Stimulated activated CD4-positive, alpha-beta T cell treated with anti-CD3 and anti-CD28 coated beads, Interleukin-4, amount 100 ng/mL, for 24 hours (primary cell): ENCODE data around the gene PDE6B.
"Not testable (repeated sequence)": the region's sequence is repeated elsewhere in the genome, so short reads cannot be mapped to it uniquely, and the experiment has no call there.

Experiments
- DNase-seq: peaks from one replicate; pipeline ENCODE4 v3.0.0-alpha.2; 2020

The PDE6B gene

GRCh38 chr4:687048-687970 lies 61.9 kb downstream of the PDE6B start:
- DNase-seq = no peak

DNA sequence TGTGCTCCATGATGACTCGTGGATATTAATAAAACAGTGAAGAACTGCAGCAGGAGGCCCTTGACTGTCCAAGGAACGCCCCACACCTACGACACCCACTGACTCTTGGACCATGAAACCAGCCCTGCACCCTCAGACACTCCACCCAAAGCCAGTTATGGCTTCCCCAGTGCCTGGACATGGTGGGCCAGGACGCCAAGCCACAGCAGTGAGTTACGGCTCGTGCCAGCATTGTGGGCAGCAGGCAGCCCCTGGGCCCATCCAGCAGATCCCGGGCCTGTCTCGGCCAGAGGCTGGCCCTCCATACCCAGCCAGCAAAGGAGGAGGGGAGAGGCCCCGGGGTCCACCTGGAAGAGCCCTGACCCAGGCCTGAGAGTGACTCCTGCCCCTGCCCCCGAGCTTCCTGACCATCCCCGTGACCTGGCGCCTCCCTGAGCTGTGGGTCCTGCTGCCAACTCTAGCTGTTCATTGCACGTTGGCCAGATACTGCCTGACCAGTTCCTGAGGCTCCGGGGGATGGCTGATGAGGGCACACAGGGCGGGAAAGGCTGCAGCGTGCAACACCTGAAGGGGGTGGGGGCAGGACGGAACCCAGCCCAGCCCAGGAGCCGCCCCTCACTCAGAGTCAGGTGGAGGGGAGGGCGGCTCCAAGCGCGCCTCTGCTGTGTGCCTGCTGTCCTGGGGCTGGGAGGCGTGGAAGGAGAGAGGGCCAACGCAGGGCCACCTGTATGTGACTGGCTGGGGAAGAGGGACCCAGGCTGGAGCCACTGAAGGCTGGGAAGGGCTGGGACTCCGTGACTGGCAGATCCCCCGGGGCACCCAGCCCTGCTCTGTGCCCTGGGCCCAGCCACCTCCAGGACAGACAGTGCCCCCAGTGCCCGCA lies 62.8 kb downstream of the PDE6B start:
- DNase-seq = no peak

GRCh38 chr4:688854-689681 lies 63.7 kb downstream of the PDE6B start, which contains the start of gene SLC49A3:
SLC49A3 (minus strand) TSS chr4:689151; CDS start chr4:689127, 24 bp downstream.
- no peak for DNase-seq

DNA sequence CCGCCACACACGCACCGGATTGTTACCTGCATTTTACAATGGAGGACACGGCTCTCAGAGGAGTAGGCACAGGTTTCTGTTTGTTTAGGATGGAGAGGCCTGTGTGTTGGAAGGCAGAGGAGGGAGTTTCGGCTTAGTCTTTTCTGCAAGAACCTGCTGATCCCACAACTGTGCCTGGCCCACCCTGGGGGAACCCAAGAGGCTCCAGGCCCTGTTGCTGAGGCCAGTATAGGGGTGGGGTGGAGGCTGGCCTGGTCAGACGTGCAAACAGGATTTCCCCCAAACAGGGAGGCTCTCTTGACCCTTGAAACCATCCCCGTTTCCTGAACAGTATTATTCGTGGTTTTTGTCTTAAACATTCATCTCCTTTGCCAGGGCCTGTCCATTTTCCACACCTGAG lies 64.3 kb downstream of the PDE6B start:
- no peak for DNase-seq

DNA sequence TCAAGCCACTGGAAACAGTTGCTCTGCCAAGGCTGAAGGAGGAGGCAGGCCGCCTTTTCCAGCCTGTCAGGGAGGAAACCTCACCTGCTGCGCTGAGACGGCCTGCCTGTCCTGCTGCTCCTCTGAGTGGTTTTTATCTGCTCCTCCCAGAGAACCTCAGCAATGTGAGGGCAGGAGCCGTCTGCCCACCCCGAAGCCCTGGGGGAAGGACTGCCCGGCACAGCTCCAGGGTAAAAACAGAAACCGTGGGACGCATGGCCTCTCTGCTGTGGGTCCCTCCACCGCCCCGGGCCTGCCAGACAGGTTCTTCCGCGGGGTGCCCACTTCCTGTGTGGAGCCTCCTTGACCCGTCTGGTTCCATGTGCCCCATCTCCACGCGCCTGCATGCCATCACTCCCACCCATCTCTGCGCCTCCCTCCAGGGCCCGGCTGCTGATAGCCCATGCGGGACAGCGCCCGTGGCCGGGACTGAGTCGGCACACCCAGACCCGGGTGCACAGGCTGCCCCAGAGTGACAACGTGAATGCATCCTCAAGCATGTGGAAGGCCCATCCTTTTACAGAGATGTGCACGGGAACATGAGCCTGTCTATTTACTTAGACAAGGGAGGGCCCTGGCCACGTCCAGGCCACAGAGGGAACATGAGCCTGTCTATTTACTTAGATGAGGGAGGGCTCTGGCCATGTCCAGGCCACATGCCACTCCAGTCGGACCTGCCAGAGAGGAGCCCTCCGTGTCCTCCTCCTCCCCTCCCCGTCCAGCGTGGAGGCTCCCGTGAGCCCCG lies 67.6 kb downstream of the PDE6B start:
- no peak for DNase-seq

- DNase-seq = not testable (repeated sequence)
Observed at GRCh38 chr4:694341-694940, 69.1 kb downstream of the PDE6B start.

GRCh38 chr4:699816-700580 lies 74.6 kb downstream of the PDE6B start:
- DNase-seq = no peak

DNA sequence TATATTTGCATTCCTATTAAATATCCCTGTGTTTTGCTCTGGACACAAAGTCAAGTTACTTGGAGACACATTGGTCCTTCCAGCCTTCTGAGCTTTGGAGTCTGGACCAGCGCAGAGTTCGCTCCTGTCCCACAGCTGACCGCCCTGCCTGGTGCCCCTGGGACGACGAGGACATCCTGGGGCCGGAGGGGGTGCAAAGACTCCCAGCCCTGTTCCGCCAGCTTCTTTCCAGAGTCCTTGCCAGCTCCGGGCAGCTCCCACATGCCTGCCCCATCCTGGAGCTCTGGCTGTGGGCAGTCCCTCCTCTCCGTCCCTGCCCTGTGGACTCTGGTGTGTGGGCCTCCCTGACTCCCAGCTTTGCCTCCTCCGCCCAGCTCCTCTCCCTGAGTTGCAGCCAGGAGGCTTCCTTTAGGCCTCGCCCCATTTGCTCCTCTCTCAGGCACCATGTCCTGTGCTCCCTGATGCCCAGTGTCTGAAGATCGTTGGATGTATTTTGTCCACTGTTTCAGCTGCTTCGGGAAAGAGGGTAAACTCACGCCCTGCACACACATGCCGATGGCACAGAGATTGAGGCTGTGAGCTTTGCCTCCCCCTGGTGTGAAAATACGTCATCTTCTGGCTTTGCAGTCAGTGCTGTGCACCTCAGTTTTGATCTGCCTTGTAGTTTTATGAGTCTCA lies 75.4 kb downstream of the PDE6B start:
- no peak for DNase-seq

DNA sequence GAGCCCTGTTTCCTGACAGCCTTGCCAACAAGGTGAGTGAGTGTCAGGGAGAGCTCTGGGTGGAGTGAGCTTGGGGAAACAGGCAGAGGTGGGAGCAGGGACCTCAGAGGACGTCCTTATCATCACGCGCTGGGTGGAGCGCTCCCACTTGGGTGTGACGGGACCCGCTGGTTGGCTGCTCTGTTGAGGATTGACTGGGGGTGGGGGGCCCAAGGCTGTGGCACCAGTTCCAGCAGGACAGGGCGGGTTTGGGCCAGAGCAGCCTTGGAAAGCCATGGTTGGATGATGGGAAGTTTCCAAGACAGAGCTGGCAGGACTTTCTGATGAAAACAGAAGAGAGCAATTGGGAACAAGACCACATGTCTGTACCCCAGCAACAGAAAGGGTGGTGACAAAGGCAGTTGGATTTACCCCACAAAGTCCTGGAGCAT lies 77.3 kb downstream of the PDE6B start:
- DNase-seq = no peak

- DNase-seq = no peak
Observed at GRCh38 chr4:703336-704197, 78.2 kb downstream of the PDE6B start.

GRCh38 chr4:704198-704891 lies 79.0 kb downstream of the PDE6B start:
- DNase-seq = no peak

DNA sequence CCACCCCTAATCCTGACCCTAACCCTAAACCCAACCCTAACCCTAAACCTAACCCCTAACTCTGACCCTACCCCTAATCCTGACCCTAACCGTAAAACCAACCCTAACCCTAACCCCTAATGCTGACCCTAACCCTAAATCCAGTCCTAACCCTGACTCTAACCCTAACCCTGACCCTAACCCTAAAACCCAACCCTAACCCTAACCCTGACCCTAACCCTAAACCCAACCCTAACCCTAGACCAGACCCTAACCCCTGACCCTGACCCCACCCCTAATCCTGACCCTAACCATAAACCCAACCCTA lies 79.6 kb downstream of the PDE6B start:
- no peak for DNase-seq

DNA sequence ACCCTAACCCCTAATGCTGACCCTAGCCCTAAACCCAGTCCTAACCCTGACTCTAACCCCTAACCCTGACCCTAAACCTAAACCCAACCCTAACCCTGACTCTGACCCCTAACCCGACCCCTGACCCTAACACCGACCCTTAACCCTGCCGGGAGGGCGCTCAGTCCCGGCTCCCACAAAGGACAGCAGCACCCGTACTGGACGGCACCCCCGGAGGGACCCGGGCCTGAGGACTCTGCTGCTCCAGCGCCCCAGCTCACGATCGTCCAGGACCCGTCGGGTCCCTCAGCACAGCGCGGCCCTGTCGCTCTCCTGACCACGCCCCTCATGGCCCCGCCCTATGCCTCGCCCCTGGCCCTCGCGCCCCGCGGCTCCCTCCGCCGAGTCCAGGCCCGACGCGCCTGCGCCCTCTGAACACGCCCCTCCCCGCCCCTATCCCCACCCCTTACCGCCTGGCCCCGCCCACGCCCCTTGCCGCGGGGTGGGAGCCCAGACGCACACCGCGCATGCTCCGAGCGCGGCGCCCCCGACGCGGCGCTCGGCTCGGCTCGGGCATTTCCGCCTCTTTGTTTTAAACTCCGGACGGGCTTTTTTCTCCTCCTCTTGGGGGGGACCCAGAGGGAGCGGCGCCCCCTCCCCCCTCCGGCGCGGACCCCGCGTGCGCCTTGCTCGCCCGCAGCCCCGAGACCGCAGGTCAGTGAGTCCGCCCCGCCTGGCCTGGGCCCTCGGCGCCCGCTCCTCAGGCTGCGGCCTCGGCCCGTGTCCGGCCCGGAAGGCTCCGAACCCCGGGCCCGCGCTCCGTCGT lies 80.1 kb downstream of the PDE6B start, which contains the start of gene PCGF3:
TSS of gene PCGF3 (plus strand) at position 555 of the 805 bp plus-strand sequence. CDS start 27,849 bp downstream, outside the sequence.
- DNase-seq = peak; percentile 97

GRCh38 chr4:706083-706633 lies 80.8 kb downstream of the PDE6B start:
- not testable (repeated sequence) for DNase-seq

GRCh38 chr4:706834-707598 lies 81.6 kb downstream of the PDE6B start:
- no peak for DNase-seq

DNA sequence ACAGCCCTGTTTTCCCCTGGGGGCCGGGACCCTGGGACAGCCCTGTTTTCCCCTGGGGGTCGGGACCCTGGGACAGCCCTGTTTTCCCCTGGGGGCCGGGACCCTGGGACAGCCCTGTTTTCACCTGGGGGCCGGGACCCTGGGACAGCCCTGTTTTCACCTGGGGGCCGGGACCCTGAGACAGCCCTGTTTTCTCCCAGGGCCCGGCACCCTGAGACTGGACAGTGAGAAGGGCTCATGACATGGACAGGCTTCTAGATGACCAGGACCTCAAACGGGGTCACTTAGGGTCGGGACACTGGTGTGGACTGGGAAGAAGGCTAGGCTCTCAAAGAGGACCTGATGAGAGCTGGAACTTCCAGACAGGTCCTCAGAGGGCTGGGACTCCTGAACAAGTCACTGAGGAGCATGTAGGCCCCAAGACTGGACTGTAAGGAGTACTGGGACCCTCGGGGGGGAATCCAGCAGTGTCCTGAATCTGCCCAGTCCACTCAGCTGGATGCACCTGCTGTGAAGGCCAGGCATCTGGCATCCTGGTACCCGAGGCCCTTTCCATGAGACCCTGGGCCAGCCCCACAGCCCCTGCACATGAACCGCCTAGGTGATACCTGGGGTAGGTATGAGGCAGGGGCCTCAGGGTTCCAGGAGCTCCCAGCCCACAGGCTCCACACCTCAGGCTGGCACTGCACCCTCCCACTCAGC lies 82.7 kb downstream of the PDE6B start:
- DNase-seq = no peak
